OCI-LY1 (cell line): ENCODE results near the gene POLR2L.

Experiments used
- H2AFZ ChIP-seq: fragments of 200-600 bp; sonication (generic), shearing (Covaris generic); 2 replicates; pipeline ENCODE4 v1.6.0; 2014; ENCODE audit warnings: antibody characterized with exemption, mild to moderate bottlenecking, low read length
- H3F3A ChIP-seq: fragments of 200-600 bp; sonication (generic), shearing (Covaris generic); 2 replicates; pipeline ENCODE4 v1.6.0; 2014; ENCODE audit warnings: mild to moderate bottlenecking, antibody characterized with exemption, low read length, moderate library complexity; ENCODE audit not compliant: insufficient read depth
- H3K27ac ChIP-seq: fragments of 200-600 bp; sonication (generic); 2 replicates; pipeline ENCODE4 v1.5.1; 2014; ENCODE audit warnings: low read length, mixed run types, mild to moderate bottlenecking, low read depth; ENCODE audit not compliant: poor library complexity, severe bottlenecking
- H3K27me3 ChIP-seq: fragments of 200-600 bp; sonication (generic); 2 replicates; pipeline ENCODE4 v1.6.0; 2014; ENCODE audit warnings: antibody characterized with exemption, mild to moderate bottlenecking, low read length, moderate library complexity; ENCODE audit not compliant: insufficient read depth
- H3K36me3 ChIP-seq: fragments of 200-600 bp; sonication (generic); 2 replicates; pipeline ENCODE4 v1.6.1; 2014; ENCODE audit warnings: mild to moderate bottlenecking, antibody characterized with exemption, low read length, moderate library complexity, mixed read lengths; ENCODE audit not compliant: insufficient read depth
- H3K4me1 ChIP-seq: fragments of 200-600 bp; sonication (generic); 2 replicates; pipeline ENCODE4 v1.5.1; 2014; ENCODE audit warnings: mild to moderate bottlenecking, low read length, moderate library complexity; ENCODE audit not compliant: insufficient read depth, severe bottlenecking
- H3K4me2 ChIP-seq: fragments of 200-600 bp; sonication (generic), shearing (Covaris generic); 2 replicates; pipeline ENCODE4 v1.6.1; 2014; ENCODE audit warnings: low read length
- H3K4me3 ChIP-seq: fragments of 200-600 bp; sonication (generic); 2 replicates; pipeline ENCODE4 v1.5.1; 2014; ENCODE audit warnings: low read length, low read depth, mild to moderate bottlenecking, mixed read lengths; ENCODE audit not compliant: poor library complexity, severe bottlenecking
- H3K79me2 ChIP-seq: fragments of 200-600 bp; shearing (Covaris generic); 2 replicates; pipeline ENCODE4 v1.6.1; 2016; ENCODE audit warnings: mixed run types, low read length, mixed read lengths; ENCODE audit not compliant: insufficient read depth
- H3K9ac ChIP-seq: fragments of 200-600 bp; sonication (generic), shearing (Covaris generic); 2 replicates; pipeline ENCODE4 v1.6.1; 2014; ENCODE audit warnings: mild to moderate bottlenecking, low read length, mixed read lengths
- H3K9me2 ChIP-seq: fragments of 200-600 bp; sonication (generic), shearing (Covaris generic); 2 replicates; pipeline ENCODE4 v1.6.1; 2014; ENCODE audit warnings: low read depth, mild to moderate bottlenecking, low read length, mixed read lengths
- H3K9me3 ChIP-seq: fragments of 200-600 bp; shearing (Covaris generic); 2 replicates; pipeline ENCODE4 v1.6.1; 2014; ENCODE audit warnings: low read length, mixed read lengths
- H4K20me1 ChIP-seq: fragments of 200-600 bp; sonication (generic), shearing (Covaris generic); 2 replicates; pipeline ENCODE4 v1.6.0; 2016; ENCODE audit warnings: mild to moderate bottlenecking, low read length; ENCODE audit not compliant: insufficient read depth
- EZH2 ChIP-seq: fragments of 200-600 bp; sonication (generic), shearing (Covaris generic); IDR thresholded peaks from 2 replicates; pipeline ENCODE4 v1.8.0; 2017; ENCODE audit warnings: borderline replicate concordance, mixed run types, mild to moderate bottlenecking, antibody characterized with exemption, low read length, moderate library complexity, mixed read lengths
- TF ChIP-seq, protein P1 (sequence below): fragments of 200-600 bp; sonication (generic), shearing (Covaris generic); IDR thresholded peaks from 2 replicates; pipeline ENCODE4 v1.5.1; 2017; ENCODE audit warnings: mild to moderate bottlenecking, antibody characterized with exemption, low read length, moderate library complexity, mixed read lengths

The POLR2L gene

DNA sequence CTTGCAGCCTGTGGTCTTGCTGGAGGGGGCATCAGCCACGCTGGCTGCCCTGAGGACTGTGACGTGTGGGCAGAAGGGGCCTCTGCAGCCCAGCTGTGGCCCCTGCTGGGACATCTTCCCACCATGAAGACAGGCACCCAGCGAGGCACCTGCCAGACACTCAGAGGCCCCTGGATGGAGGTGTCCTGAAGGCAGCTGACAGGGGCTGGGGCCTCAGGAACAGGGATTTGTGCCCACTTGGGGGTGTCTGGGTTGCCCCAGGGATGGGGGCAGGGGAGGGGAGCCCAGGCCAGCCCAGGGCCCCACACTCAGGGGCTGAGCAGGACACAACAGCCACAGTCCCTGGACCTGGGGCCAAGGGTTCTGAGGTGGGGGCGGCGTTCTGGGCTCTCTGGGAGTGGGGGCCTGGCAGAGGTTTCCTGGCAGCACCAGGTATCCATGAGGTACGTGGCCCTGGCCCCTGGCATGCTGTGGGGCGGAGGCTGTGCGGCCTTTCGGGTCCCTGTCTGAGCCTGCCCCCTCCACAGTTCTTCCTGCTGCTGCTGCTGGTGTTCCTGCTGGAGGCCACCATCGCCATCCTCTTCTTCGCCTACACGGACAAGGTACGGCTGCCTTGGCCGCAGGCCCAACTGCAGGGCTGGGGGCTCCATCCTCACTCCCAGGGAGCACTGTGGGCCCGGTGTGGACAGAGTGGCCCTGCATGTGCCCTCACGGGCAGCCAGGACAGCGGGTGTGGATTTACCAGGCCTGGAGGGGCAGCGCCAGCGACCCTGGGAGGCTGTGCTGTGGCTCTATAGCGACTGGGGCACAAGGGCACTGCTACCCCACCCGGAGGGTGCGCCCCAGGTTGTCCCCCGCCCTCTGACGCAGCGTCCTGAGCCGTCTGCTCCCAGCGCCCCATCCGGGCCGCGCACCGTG, 21.8 kb upstream of the POLR2L start:
- H3K9me2 ChIP-seq: no peaks in the 10 kb centered on the region
- H2AFZ ChIP-seq: no peak overlapping the region
- no peaks in the 10 kb centered on the region for H3K4me1 ChIP-seq
- no peak overlapping the region for H3K9ac ChIP-seq
- H4K20me1 ChIP-seq: no peaks in the 10 kb centered on the region
- no peak overlapping the region for H3K4me2 ChIP-seq
- no peak overlapping the region for H3K27ac ChIP-seq
- no peak overlapping the region for H3K4me3 ChIP-seq
- H3K79me2 ChIP-seq: no peaks in the 10 kb centered on the region
- TF ChIP-seq, protein P1, sequence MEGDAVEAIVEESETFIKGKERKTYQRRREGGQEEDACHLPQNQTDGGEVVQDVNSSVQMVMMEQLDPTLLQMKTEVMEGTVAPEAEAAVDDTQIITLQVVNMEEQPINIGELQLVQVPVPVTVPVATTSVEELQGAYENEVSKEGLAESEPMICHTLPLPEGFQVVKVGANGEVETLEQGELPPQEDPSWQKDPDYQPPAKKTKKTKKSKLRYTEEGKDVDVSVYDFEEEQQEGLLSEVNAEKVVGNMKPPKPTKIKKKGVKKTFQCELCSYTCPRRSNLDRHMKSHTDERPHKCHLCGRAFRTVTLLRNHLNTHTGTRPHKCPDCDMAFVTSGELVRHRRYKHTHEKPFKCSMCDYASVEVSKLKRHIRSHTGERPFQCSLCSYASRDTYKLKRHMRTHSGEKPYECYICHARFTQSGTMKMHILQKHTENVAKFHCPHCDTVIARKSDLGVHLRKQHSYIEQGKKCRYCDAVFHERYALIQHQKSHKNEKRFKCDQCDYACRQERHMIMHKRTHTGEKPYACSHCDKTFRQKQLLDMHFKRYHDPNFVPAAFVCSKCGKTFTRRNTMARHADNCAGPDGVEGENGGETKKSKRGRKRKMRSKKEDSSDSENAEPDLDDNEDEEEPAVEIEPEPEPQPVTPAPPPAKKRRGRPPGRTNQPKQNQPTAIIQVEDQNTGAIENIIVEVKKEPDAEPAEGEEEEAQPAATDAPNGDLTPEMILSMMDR: no peak
- TF ChIP-seq EZH2: no peak
- no peaks in the 10 kb centered on the region for H3K9me3 ChIP-seq
- H3K36me3 ChIP-seq: no peaks in the 10 kb centered on the region
- H3F3A ChIP-seq: no peaks in the 10 kb centered on the region
- H3K27me3 ChIP-seq: peaks cover 6% of the 10 kb centered on the region; the same call in 1 of the 2 replicates

DNA sequence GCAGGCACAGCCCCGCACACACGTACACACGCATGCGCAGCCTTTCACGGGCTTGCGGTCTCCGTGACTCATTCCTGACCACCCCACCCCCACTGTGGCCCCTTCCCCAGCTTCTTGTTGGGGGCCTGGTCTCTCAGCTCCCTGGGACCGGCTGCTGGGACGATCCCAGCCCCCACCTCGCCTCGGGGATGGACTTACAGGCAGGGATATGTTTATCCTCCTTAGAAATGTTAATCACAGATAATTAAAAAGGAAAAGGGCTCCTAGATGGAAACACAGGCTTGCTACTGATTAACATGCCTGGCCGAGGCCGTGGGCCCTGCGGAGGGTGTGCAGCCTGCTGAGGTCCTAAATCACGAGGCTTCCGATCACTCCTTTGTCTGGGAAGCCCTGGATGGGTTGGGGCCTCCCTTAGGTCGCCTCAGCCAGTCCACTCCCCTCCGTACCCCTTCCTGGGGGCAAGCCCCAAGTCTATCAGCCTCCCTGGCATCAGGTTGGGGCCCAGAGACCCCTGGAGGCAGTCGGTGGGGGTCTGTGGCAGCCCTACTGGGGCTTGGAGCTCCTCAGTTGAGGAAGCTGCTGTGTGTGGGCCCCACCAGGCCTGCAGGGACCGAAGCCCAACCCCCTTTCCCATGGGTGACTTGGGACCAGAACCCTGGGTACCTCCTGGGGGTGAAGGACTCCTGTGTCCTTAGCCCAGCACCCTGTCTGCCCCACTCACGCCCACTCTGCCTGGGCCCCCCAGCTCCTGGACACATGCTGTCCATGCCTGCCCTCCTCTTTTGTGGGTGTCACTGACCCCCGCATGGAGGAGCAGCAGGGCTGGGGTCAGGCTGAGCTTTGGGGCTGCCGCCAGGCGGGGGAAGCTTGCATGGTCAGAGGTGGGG, 20.9 kb upstream of the POLR2L start:
- Histone ChIP-seq H3K9me2 (no peaks in the 10 kb centered on the region), H3K27ac (no peak overlapping the region), H3K9me3 (no peaks in the 10 kb centered on the region), H3K9ac (no peak overlapping the region), H3K4me3 (no peak overlapping the region), H3K4me2 (no peak overlapping the region), H4K20me1 (no peaks in the 10 kb centered on the region), H3K27me3 (peaks cover 6% of the 10 kb centered on the region; the same call in 1 of the 2 replicates), H3K79me2 (no peaks in the 10 kb centered on the region), H2AFZ (no peak overlapping the region), H3K36me3 (no peaks in the 10 kb centered on the region), H3F3A (no peaks in the 10 kb centered on the region), H3K4me1 (no peaks in the 10 kb centered on the region)
- no peak for TF ChIP-seq EZH2
- TF ChIP-seq, protein P1: no peak

DNA sequence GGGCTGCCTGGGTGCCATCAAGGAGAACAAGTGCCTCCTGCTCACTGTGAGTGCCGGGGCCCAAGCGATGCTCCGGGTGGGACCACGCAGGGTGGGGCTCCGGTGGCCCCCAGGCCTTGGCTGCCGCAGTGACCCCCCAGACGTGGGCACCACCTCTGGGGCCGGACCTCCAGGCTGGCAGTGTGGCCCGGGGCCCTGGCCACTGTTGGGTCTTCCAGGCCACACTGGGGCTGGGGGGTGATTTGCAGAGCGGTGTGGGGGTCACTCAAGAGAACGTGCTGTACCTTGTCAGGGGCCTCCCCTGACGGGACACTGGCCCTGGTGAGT, 20.3 kb upstream of the POLR2L start:
- no peak for TF ChIP-seq EZH2
- H3K79me2 ChIP-seq: no peaks in the 10 kb centered on the region
- H3K9me3 ChIP-seq: no peaks in the 10 kb centered on the region
- no peak overlapping the region for H3K9ac ChIP-seq
- H4K20me1 ChIP-seq: no peaks in the 10 kb centered on the region
- no peaks in the 10 kb centered on the region for H3K36me3 ChIP-seq
- H3F3A ChIP-seq: no peaks in the 10 kb centered on the region
- no peak overlapping the region for H2AFZ ChIP-seq
- peaks cover 6% of the 10 kb centered on the region; the same call in 1 of the 2 replicates for H3K27me3 ChIP-seq
- no peak overlapping the region for H3K4me3 ChIP-seq
- H3K27ac ChIP-seq: no peak overlapping the region
- no peaks in the 10 kb centered on the region for H3K9me2 ChIP-seq
- H3K4me2 ChIP-seq: no peak overlapping the region
- no peaks in the 10 kb centered on the region for H3K4me1 ChIP-seq
